BLaER1 treated with 17β-estradiol and CSF1 and Interleukin-3, amounts not matched to agents 10 nM and 100 nM (cell line): ENCODE results near the gene ZNF592.

ENCODE experiments used
- H3K27ac ChIP-seq, 11 experiments: shearing (Covaris generic); formaldehyde crosslinking; 2 replicates each; pipeline ENCODE4 v1.8.1; 2022
- H3K27me3 ChIP-seq, 11 experiments: shearing (Covaris generic); formaldehyde crosslinking; 2 replicates each; pipeline ENCODE4 v1.8.1; 2022
- H3K36me3 ChIP-seq, 11 experiments: shearing (Covaris generic); formaldehyde crosslinking; 2 replicates each; pipeline ENCODE4 v1.8.1; 2022
- H3K4me1 ChIP-seq, 10 experiments: shearing (Covaris generic); formaldehyde crosslinking; 2 replicates each; pipeline ENCODE4 v1.8.1; 2022
- H3K4me2 ChIP-seq, 11 experiments: shearing (Covaris generic); formaldehyde crosslinking; 2 replicates each; pipeline ENCODE4 v1.8.1; 2022
- H3K4me3 ChIP-seq, 10 experiments: shearing (Covaris generic); formaldehyde crosslinking; 2 replicates each; pipeline ENCODE4 v1.8.1; 2022
- H3K9ac ChIP-seq, 11 experiments: shearing (Covaris generic); formaldehyde crosslinking; 2 replicates each; pipeline ENCODE4 v1.8.1; 2022
- H3K9me3 ChIP-seq, 11 experiments: shearing (Covaris generic); formaldehyde crosslinking; replicated peaks in 1 of 11; 2 replicates each; pipeline ENCODE4 v1.8.1; 2022
- H4K20me1 ChIP-seq, 11 experiments: shearing (Covaris generic); formaldehyde crosslinking; 2 replicates each; pipeline ENCODE4 v1.8.1; 2022
- Cebpa-rat ChIP-seq, 11 experiments: shearing (Covaris generic); IDR thresholded peaks; 2 replicates each; pipeline ENCODE4 v1.8.1; 2022

The ZNF592 gene

GRCh38 chr15:84790676-84791075, 42.3 kb downstream of the ZNF592 start:
- Histone ChIP-seq H3K4me3 (no peak overlapping the region), H3K4me1 (peaks cover 0 to 17% (median 11%) of the 10 kb centered on the region in 10 experiments; a peak in 15 of 20 replicates), H3K4me2 (no peak overlapping the region), H3K9ac (no peak overlapping the region), H3K27me3 (no peaks in the 10 kb centered on the region), H3K36me3 (peaks cover 83 to 94% (median 90%) of the 10 kb centered on the region in 11 experiments), H4K20me1 (peaks cover 41 to 93% (median 65%) of the 10 kb centered on the region in 11 experiments), H3K27ac (no peak overlapping the region), H3K9me3 (no peaks in the 10 kb centered on the region)
- no peak for TF ChIP-seq Cebpa-rat (IDR thresholded peaks at IDR 0.05)

DNA sequence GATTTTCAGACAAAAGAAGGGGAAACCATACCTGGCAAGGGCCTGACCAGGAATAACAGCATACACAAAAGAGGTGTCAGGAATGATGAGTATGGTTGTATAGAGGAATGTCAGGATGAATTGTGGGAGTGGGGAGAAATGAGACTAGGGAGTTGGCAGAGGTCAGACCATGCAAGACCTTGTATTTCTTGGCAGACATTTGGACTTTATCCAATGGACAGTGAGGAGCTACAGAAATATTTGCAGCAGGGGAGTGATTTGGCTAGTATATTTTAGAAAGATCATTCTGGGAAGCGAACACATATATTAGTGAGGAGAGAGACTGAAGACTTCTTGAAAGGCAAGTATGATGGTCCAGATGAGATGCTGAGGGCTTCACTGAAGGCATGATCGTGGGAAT, 43.4 kb downstream of the ZNF592 start:
- no peak overlapping the region for H3K9ac ChIP-seq
- H3K36me3 ChIP-seq, result peaks cover 82 to 93% (median 88%) of the 10 kb centered on the region in 11 experiments
- peaks cover 31 to 87% (median 61%) of the 10 kb centered on the region in 11 experiments; a peak in 21 of 22 replicates for H4K20me1 ChIP-seq
- H3K9me3 ChIP-seq, result no peaks in the 10 kb centered on the region
- H3K4me2 ChIP-seq, result no peak overlapping the region
- no peak overlapping the region for H3K27ac ChIP-seq
- no peaks in the 10 kb centered on the region for H3K27me3 ChIP-seq
- H3K4me3 ChIP-seq, result no peak overlapping the region
- peaks cover 0 to 13% (median 9%) of the 10 kb centered on the region in 10 experiments; a peak in 13 of 20 replicates for H3K4me1 ChIP-seq
- no peak for TF ChIP-seq Cebpa-rat (IDR thresholded peaks at IDR 0.05)

GRCh38 chr15:84793431-84794161, 45.2 kb downstream of the ZNF592 start:
- no peak overlapping the region for H3K27ac ChIP-seq
- no peak overlapping the region for H3K4me3 ChIP-seq
- no peak overlapping the region for H3K4me2 ChIP-seq
- H3K9ac ChIP-seq, result no peak overlapping the region
- no peaks in the 10 kb centered on the region for H3K9me3 ChIP-seq
- peaks cover 0 to 10% (median 0%) of the 10 kb centered on the region in 10 experiments; a peak in 8 of 20 replicates for H3K4me1 ChIP-seq
- peaks cover 27 to 87% (median 57%) of the 10 kb centered on the region in 11 experiments; a peak in 20 of 22 replicates for H4K20me1 ChIP-seq
- H3K36me3 ChIP-seq, result peaks cover 83 to 94% (median 90%) of the 10 kb centered on the region in 11 experiments
- peak in 1 of 11 experiments; percentile 53; a peak in 3 of 22 replicates for TF ChIP-seq Cebpa-rat (IDR thresholded peaks at IDR 0.05)
- no peaks in the 10 kb centered on the region for H3K27me3 ChIP-seq

DNA sequence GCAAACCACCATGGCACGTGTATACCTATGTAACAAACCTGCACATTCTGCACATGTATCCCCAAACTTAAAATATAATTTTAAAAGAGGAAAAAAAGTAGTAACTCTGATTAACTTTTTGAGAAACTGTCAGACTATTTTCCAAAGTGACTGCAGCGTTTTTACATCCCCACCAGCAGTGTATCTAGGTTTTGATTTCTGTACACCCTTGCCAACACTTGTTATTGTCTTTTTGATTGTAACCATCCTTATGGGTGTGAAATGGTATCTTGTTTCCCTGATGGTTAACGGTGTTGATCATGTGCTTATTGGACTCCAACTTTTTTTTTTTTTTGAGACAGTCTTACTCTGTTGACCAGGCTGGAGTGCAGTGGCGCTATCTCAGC, 45.8 kb downstream of the ZNF592 start:
- H3K27me3 ChIP-seq, result no peaks in the 10 kb centered on the region

GRCh38 chr15:84795186-84795585, 46.8 kb downstream of the ZNF592 start:
- no peaks in the 10 kb centered on the region for H3K4me1 ChIP-seq
- peaks cover 92 to 97% (median 94%) of the 10 kb centered on the region in 11 experiments for H3K36me3 ChIP-seq
- no peak overlapping the region for H3K27ac ChIP-seq
- H3K27me3 ChIP-seq, result no peaks in the 10 kb centered on the region
- peaks cover 16 to 87% (median 51%) of the 10 kb centered on the region in 11 experiments; a peak in 19 of 22 replicates for H4K20me1 ChIP-seq
- no peak overlapping the region for H3K4me2 ChIP-seq
- H3K4me3 ChIP-seq, result no peak overlapping the region
- no peak overlapping the region for H3K9ac ChIP-seq
- no peaks in the 10 kb centered on the region for H3K9me3 ChIP-seq
- no peak for TF ChIP-seq Cebpa-rat (IDR thresholded peaks at IDR 0.05)

More for the DNA sequence above, 45.8 kb downstream of the ZNF592 start:
- Histone ChIP-seq H4K20me1 (peaks cover 24 to 87% (median 53%) of the 10 kb centered on the region in 11 experiments; a peak in 20 of 22 replicates), H3K4me3 (no peak overlapping the region), H3K4me2 (no peak overlapping the region), H3K9me3 (no peaks in the 10 kb centered on the region), H3K9ac (no peak overlapping the region), H3K36me3 (peaks cover 83 to 94% (median 90%) of the 10 kb centered on the region in 11 experiments), H3K4me1 (peaks cover 0 to 7% (median 0%) of the 10 kb centered on the region in 10 experiments; a peak in 8 of 20 replicates), H3K27ac (no peak overlapping the region)
- no peak for TF ChIP-seq Cebpa-rat (IDR thresholded peaks at IDR 0.05)

- H3K4me1 ChIP-seq, result no peaks in the 10 kb centered on the region
- H3K36me3 ChIP-seq, result peaks cover 90 to 97% (median 93%) of the 10 kb centered on the region in 11 experiments
- H3K9ac ChIP-seq, result no peak overlapping the region
- no peak overlapping the region for H3K27ac ChIP-seq
- H3K27me3 ChIP-seq, result no peaks in the 10 kb centered on the region
- TF ChIP-seq Cebpa-rat (IDR thresholded peaks at IDR 0.05), result no peak
- H3K4me2 ChIP-seq, result no peak overlapping the region
- H3K4me3 ChIP-seq, result no peak overlapping the region
- H4K20me1 ChIP-seq, result peaks cover 2 to 77% (median 32%) of the 10 kb centered on the region in 11 experiments; a peak in 16 of 22 replicates
- H3K9me3 ChIP-seq, result no peaks in the 10 kb centered on the region
Observed at GRCh38 chr15:84797212-84797611, 48.8 kb downstream of the ZNF592 start.

DNA sequence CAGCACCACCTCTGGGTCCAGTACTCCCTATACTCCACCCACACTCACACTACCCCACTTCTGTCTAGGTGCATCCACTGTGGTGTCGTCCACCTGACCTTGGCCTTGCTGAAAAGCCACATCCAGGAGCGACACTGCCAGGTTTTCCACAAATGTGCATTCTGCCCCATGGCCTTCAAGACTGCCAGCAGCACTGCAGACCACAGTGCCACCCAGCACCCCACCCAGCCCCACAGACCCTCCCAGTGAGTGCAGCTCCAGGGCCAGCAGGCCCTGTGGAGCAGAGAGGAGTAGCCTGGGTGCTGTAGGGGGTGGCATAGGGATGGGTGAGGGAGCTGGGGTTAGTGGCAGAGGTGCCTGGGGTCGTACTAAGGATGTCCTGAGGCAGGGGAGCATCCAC, 49.4 kb downstream of the ZNF592 start:
- H3K4me1 ChIP-seq, result no peaks in the 10 kb centered on the region
- peaks cover 0 to 71% (median 26%) of the 10 kb centered on the region in 11 experiments; a peak in 16 of 22 replicates for H4K20me1 ChIP-seq
- no peaks in the 10 kb centered on the region for H3K27me3 ChIP-seq
- no peak for TF ChIP-seq Cebpa-rat (IDR thresholded peaks at IDR 0.05)
- H3K4me3 ChIP-seq, result no peak overlapping the region
- H3K36me3 ChIP-seq, result peaks cover 90 to 97% (median 93%) of the 10 kb centered on the region in 11 experiments
- H3K4me2 ChIP-seq, result no peak overlapping the region
- no peak overlapping the region for H3K9ac ChIP-seq
- no peak overlapping the region for H3K27ac ChIP-seq
- no peaks in the 10 kb centered on the region for H3K9me3 ChIP-seq

DNA sequence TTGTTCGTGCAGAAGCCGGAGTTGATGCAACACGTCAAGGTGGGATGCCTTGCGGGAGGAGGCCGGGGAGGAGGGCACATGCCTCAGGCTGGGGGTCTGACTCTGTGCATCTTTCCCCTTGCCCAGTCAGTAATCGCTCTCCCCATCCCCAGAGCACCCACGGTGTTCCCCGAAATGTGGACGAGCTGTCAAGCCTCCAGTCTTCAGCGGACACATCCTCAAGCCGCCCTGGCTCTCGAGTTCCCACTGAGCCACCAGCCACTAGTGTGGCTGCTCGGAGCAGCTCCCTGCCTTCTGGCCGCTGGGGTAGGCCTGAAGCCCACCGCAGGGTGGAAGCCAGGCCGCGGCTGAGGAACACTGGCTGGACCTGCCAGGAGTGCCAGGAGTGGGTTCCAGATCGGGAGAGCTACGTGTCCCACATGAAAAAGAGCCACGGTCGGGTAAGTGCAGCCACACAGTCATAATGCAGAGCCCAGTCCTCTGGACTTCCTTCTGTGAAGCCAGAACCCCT, 50.1 kb downstream of the ZNF592 start:
- H3K4me2 ChIP-seq, result no peak overlapping the region
- no peak overlapping the region for H3K4me3 ChIP-seq
- no peak overlapping the region for H3K9ac ChIP-seq
- TF ChIP-seq Cebpa-rat (IDR thresholded peaks at IDR 0.05), result no peak
- peaks cover 0 to 64% (median 25%) of the 10 kb centered on the region in 11 experiments; a peak in 16 of 22 replicates for H4K20me1 ChIP-seq
- no peak overlapping the region for H3K27ac ChIP-seq
- no peaks in the 10 kb centered on the region for H3K9me3 ChIP-seq
- H3K4me1 ChIP-seq, result no peaks in the 10 kb centered on the region
- H3K27me3 ChIP-seq, result no peaks in the 10 kb centered on the region
- peaks cover 87 to 97% (median 91%) of the 10 kb centered on the region in 11 experiments for H3K36me3 ChIP-seq

DNA sequence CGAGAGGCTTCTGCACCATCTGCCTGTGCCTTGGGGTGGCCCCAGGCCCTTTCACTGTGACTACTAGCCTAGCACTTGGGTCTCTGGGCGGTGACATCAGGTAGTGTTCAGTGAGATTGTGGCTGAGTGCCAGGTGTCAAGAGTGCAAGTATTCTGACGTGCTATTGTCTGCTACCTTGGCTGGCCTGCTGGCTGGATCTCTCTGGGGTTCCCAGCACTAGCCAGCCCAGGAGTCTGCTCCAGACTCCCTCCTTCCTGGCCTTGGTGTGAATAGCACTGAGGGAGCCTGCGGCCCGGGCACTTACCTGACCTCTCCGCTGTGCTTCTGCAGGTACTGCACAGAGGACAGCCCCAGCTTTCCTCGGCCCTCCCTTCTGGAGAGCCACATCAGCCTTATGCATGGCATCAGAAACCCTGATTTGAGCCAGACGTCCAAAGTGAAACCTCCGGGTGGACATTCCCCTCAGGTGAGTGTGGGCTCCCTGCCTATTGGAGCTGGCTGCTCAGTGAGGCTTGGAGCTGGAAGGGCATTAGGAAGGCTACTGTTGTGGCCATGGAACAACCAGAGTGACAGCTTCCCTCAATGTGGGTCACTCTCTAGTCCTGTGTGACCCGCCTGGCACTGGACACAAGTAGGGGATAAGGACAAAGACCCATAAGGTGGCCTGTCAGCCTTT, 51.3 kb downstream of the ZNF592 start:
- Histone ChIP-seq H3K4me3 (no peak overlapping the region), H3K27me3 (no peaks in the 10 kb centered on the region), H3K4me2 (no peak overlapping the region), H3K9me3 (no peaks in the 10 kb centered on the region), H3K4me1 (no peaks in the 10 kb centered on the region), H3K36me3 (peaks cover 88 to 97% (median 91%) of the 10 kb centered on the region in 11 experiments), H3K27ac (no peak overlapping the region), H3K9ac (no peak overlapping the region), H4K20me1 (peaks cover 0 to 59% (median 24%) of the 10 kb centered on the region in 11 experiments; a peak in 16 of 22 replicates)
- no peak for TF ChIP-seq Cebpa-rat (IDR thresholded peaks at IDR 0.05)
